Mucosa of descending colon (tissue), 3 donors: ENCODE measurements around the gene DOCK2. TPM values are rescaled to one million over a fixed set of nuclear protein-coding genes. Genes with fewer than 3 reads are reported as not detected.

Experiments
- ATAC-seq: fragments of 200-7000 bp; cut with Tn5 transposase; one replicate; pipeline ENCODE4 v1.9.1; 2020; ENCODE audit warnings: mild to moderate bottlenecking, moderate library complexity
- DNase-seq, 3 donors: peaks; one replicate each; pipeline ENCODE4 v3.0.0-alpha.2; 2020
- H3K36me3 ChIP-seq: fragments of 200-600 bp; one replicate; pipeline ENCODE4 v1.8.0; 2021; ENCODE audit warnings: low read depth, mild to moderate bottlenecking
- H3K4me1 ChIP-seq: fragments of 200-600 bp; one replicate; pipeline ENCODE4 v1.8.0; 2021; ENCODE audit warnings: low read depth, mild to moderate bottlenecking
- H3K4me3 ChIP-seq: fragments of 200-600 bp; one replicate; pipeline ENCODE4 v1.8.0; 2021; ENCODE audit warnings: mild to moderate bottlenecking
- H3K9me3 ChIP-seq: fragments of 200-600 bp; one replicate; pipeline ENCODE4 v1.8.0; 2021; ENCODE audit warnings: mild to moderate bottlenecking
- CTCF ChIP-seq: fragments of 200-600 bp; IDR thresholded peaks from one replicate; pipeline ENCODE4 v1.8.0; 2022; ENCODE audit warnings: antibody characterized with exemption, mild to moderate bottlenecking
- intact Hi-C, 2 donors: fragments of 100-400 bp; cut with DNase I in 1 of 2; cut with micrococcal nuclease in 1 of 2; formaldehyde crosslinking; loops; one replicate each; pipeline versions ENCODE4 v1.11.0 to v1.11.1; 2022; cut with DNase I, micrococcal nuclease
- total RNA-seq, 3 donors: library from RNA; stranded (reverse); fragmentation: NEBNext Ultra II Directional in 2 of 3; extraction: Animal tissue kit (Norgen Biotek cat#: 25700) in 2 of 3; gene quantifications; one replicate each; pipeline versions ENCODE4 v1.2.1 to v1.2.4, GENCODE V29; 2021 to 2023
- donor health status: DM: no; HTN: no; CAD: no; lungs with moderate emphysema.
- donor health status: DM: no; HTN: no; CAD: no.
- donor health status: DM: no; HTN: yes; CAD: no.

Gene DOCK2
- total RNA-seq, 3 donors from 2014 or later, result 7.2 to 20.1 (median 18.1) TPM

GRCh38 chr5:169649486-169649885, 12.4 kb downstream of the DOCK2 start:
- no peak for ATAC-seq
- DNase-seq, result no peak
- Histone ChIP-seq H3K36me3 (no peaks in the 10 kb centered on the region), H3K4me3 (no peak overlapping the region), H3K9me3 (no peaks in the 10 kb centered on the region), H3K4me1 (peaks cover 2% of the 10 kb centered on the region)
- no peak for TF ChIP-seq CTCF
- intact Hi-C loops, result no loop called here

GRCh38 chr5:169650701-169651331, 13.7 kb downstream of the DOCK2 start:
- no peaks in the 10 kb centered on the region for H3K36me3 ChIP-seq
- peak; percentile 27 for ATAC-seq
- no peaks in the 10 kb centered on the region for H3K9me3 ChIP-seq
- H3K4me3 ChIP-seq, result no peak overlapping the region
- DNase-seq, result no peak
- no peak for TF ChIP-seq CTCF
- intact Hi-C loops, result no loop called here
- H3K4me1 ChIP-seq, result peaks cover 2% of the 10 kb centered on the region

- Histone ChIP-seq H3K4me1 (peaks cover 2% of the 10 kb centered on the region), H3K9me3 (no peaks in the 10 kb centered on the region), H3K36me3 (no peaks in the 10 kb centered on the region), H3K4me3 (no peak overlapping the region)
- intact Hi-C loops, result no loop called here
- no peak for ATAC-seq
- no peak for TF ChIP-seq CTCF
- no peak for DNase-seq
These were observed 14.5 kb downstream of the DOCK2 start for GRCh38 chr5:169651526-169651925.

- DNase-seq (no peak), ATAC-seq (no peak)
- H3K4me3 ChIP-seq, result no peak overlapping the region
- intact Hi-C loops, result no loop called here
- no peaks in the 10 kb centered on the region for H3K9me3 ChIP-seq
- peaks cover 2% of the 10 kb centered on the region for H3K4me1 ChIP-seq
- H3K36me3 ChIP-seq, result no peaks in the 10 kb centered on the region
- no peak for TF ChIP-seq CTCF
These were observed 15.0 kb downstream of the DOCK2 start for GRCh38 chr5:169652057-169652456.

GRCh38 chr5:169653091-169653490, 16.0 kb downstream of the DOCK2 start:
- H3K36me3 ChIP-seq, result no peaks in the 10 kb centered on the region
- no peak for TF ChIP-seq CTCF
- H3K9me3 ChIP-seq, result no peaks in the 10 kb centered on the region
- ATAC-seq, result no peak
- peaks cover 6% of the 10 kb centered on the region for H3K4me1 ChIP-seq
- H3K4me3 ChIP-seq, result no peak overlapping the region
- intact Hi-C loops, result no loop called here
- no peak for DNase-seq

GRCh38 chr5:169655353-169655752, 18.3 kb downstream of the DOCK2 start:
- ATAC-seq (no peak), DNase-seq (no peak)
- no peaks in the 10 kb centered on the region for H3K9me3 ChIP-seq
- H3K4me3 ChIP-seq, result no peak overlapping the region
- intact Hi-C loops, result no loop called here
- no peaks in the 10 kb centered on the region for H3K36me3 ChIP-seq
- no peak for TF ChIP-seq CTCF
- peaks cover 6% of the 10 kb centered on the region for H3K4me1 ChIP-seq
